Islet of Langerhans (tissue), 1 donor: Measurements from ENCODE around the gene FARS2.
A peak's percentile ranks its signal among the peaks of the same experiment; 100 is the strongest.
"Not testable (repeated sequence)": the region's sequence is repeated elsewhere in the genome, so short reads cannot be mapped to it uniquely, and the experiment has no call there.

Experiments used
- FAIRE-seq: peaks from one replicate; lab custom pipeline; 2011; peaks lifted over from hg19 to GRCh38; lab: Jason Lieb, UNC

Gene FARS2

GRCh38 chr6:5541025-5541424, 279.7 kb downstream of the FARS2 start:
- no peak for FAIRE-seq

GRCh38 chr6:5541751-5542432, 280.6 kb downstream of the FARS2 start:
- FAIRE-seq = no peak

- FAIRE-seq = no peak
Measured at GRCh38 chr6:5547556-5547955, 286.2 kb downstream of the FARS2 start.

GRCh38 chr6:5550631-5551030, 289.3 kb downstream of the FARS2 start:
- no peak for FAIRE-seq

GRCh38 chr6:5552243-5552642, 290.9 kb downstream of the FARS2 start:
- FAIRE-seq = no peak

- FAIRE-seq = no peak
Measured at GRCh38 chr6:5553767-5554166, 292.5 kb downstream of the FARS2 start.

GRCh38 chr6:5554226-5554625, 292.9 kb downstream of the FARS2 start:
- FAIRE-seq = no peak

- FAIRE-seq = no peak
Measured at GRCh38 chr6:5556011-5556410, 294.7 kb downstream of the FARS2 start.

- FAIRE-seq = no peak
Measured at GRCh38 chr6:5557506-5557905, 296.2 kb downstream of the FARS2 start.

GRCh38 chr6:5559651-5560050, 298.3 kb downstream of the FARS2 start:
- no peak for FAIRE-seq

GRCh38 chr6:5562277-5562676, 301.0 kb downstream of the FARS2 start:
- FAIRE-seq = no peak

GRCh38 chr6:5563086-5563485, 301.8 kb downstream of the FARS2 start:
- no peak for FAIRE-seq

GRCh38 chr6:5564746-5565145, 303.4 kb downstream of the FARS2 start:
- FAIRE-seq = not testable (repeated sequence)

- no peak for FAIRE-seq
Measured at GRCh38 chr6:5565971-5566370, 304.7 kb downstream of the FARS2 start.

GRCh38 chr6:5566718-5567117, 305.4 kb downstream of the FARS2 start:
- no peak for FAIRE-seq

GRCh38 chr6:5567352-5567751, 306.0 kb downstream of the FARS2 start:
- FAIRE-seq = no peak

- no peak for FAIRE-seq
Measured at GRCh38 chr6:5567890-5568289, 306.6 kb downstream of the FARS2 start.

- no peak for FAIRE-seq
Measured at GRCh38 chr6:5569491-5569890, 308.2 kb downstream of the FARS2 start.

GRCh38 chr6:5570641-5571040, 309.3 kb downstream of the FARS2 start:
- no peak for FAIRE-seq

GRCh38 chr6:5580736-5581581, 319.6 kb downstream of the FARS2 start:
- FAIRE-seq = no peak

- peak; percentile 93 for FAIRE-seq
Measured at GRCh38 chr6:5582762-5583161, 321.4 kb downstream of the FARS2 start.

GRCh38 chr6:5583528-5583927, 322.2 kb downstream of the FARS2 start:
- FAIRE-seq = no peak

- FAIRE-seq = no peak
Measured at GRCh38 chr6:5584078-5584482, 322.8 kb downstream of the FARS2 start.

- FAIRE-seq = no peak
Measured at GRCh38 chr6:5587648-5588047, 326.3 kb downstream of the FARS2 start.
